Activated T-cell treated with anti-CD3 and anti-CD28 coated beads for 48 hours (primary cell): Measurements from ENCODE around the gene PRSS33.

Experiments used
- DNase-seq: peaks from one replicate; pipeline ENCODE4 v3.0.0-alpha.2; 2020; ENCODE audit warnings: low read depth

PRSS33 gene, protein sequence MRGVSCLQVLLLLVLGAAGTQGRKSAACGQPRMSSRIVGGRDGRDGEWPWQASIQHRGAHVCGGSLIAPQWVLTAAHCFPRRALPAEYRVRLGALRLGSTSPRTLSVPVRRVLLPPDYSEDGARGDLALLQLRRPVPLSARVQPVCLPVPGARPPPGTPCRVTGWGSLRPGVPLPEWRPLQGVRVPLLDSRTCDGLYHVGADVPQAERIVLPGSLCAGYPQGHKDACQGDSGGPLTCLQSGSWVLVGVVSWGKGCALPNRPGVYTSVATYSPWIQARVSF

DNA sequence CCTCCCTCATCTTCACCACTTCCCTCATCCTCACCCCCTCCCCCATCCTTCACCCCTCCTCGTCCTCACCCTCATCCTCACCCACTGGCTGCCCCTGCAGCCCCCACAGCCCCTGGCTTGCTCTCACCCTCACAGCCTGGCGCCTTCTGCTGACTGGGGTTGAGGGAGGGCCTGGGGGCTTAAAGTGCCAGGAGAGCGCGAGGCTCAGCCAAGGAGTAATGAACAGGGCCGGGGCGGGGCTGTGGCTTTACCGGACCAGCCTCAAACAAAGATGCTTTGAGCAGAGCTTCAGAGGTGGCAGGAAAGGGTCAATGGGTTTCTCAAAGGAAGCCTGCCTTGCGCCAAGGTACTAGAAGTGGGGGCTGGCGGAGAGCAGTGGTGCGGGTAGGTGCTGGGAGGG, at the start of gene PRSS33:
TSS of gene PRSS33 (minus strand) at position 155 of the 400 bp plus-strand sequence. CDS start 1,013 bp downstream, outside the sequence.
- DNase-seq = no peak

DNA sequence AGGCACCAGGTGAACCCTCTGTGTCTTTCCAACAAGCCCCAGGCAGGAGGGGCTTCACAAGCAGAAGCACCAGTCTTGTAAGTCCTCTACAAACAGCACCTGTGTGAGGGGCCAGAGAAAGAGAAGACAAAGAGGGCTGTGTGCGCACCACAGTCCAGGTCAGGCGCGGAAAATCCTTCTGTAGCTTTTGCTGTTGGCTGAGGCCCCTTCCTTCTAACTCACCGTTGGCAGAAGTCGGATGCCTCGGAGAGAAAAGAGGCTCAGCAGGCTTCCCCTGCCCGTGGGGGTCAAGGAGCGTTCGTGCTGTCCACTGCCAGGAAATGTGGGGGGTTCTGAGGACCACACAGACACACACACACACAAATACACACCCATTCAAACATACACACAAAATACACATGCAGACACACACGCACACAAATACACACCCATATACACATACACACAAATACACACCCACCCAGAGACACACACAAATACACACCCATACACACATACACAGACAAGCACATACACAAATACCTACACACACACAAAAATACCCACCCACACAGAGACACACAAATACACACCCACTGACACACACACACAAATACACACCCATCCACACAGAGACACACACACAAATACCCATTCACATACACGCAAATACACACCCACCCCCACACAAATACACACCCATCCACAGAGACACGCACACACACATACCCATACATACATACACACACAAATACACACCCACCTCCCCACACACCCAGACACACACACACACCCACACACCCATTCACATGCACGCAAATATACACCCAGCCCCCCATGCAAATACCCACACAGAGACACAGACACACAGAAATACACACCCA, 49.5 kb upstream of the PRSS33 start:
- no peak for DNase-seq

DNA sequence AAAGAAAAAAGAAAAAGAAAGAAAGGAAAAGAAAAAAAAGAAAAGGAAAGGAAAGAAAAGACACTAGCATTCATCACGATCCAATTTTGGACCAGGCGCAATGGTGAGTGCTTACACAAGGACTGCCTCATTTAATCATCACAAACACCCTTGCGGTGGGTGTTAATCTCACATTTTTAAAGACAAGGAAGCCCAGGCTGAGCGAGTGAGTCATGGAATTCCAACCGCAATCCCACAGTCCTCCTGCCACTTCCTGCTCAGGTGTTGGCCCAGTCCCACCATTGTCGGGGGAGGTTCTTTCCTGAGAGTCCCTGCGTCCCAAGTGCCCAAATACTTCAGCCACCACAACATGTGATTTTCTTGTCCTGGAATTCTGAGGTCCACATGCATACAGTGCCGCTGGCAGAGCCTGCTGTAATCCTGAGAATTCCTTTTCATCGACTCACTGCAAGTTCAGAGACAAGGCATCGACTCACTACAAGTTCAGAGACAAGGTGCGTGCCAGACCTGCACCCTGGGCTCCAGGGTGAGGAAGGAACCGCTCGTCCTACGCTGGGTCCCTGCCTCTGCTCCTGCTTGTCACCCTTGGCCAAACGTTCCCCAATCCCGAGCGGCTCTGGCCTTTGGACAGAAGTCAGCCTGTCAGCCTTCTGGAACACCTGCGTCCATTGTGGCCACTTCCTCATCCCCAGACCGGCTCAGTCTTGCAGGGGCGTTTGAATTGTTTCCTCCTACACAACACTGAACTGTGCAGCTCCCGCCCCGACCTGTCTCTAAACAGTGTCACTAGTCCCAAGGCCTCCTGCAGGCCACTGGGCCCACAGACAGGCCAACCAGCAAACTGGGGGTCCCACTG, 48.5 kb upstream of the PRSS33 start:
- DNase-seq = no peak

DNA sequence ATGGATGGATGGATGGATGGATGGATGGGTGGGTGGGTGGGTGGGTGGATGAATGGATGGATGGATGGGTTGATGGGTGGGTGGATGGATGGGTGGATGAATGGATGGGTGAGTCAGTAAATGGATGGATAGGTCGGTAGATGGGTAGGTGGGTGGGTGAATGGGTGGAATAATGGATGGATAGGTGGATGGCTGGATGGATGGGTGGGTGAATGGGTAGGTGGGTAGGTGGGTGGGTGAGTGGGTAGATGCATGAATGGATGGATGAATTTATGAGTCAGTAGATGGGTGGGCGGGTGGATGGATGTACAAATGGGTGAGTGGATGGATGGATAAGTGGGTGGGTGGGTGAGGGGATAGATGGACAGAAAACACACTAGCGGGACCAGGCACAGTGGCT, 47.6 kb upstream of the PRSS33 start:
- DNase-seq = no peak

DNA sequence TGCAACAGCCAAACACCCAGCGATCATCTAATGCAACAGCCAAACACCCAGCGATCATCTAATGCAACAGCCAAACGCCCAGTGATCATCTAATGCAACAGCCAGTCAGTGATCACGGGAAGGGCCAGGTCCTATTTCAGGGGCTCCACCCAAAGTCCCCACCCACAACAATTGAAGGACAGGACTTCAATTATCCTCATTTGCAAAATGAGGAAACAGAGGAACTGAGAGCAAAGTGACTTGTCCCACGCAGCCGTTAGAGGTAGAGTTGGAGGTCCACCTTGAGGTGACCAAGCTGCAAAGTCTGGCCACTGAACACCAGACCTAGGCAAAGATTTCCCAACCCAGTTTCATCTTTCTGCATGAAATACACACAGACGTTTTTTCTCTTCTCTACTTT, 46.4 kb upstream of the PRSS33 start:
- DNase-seq = no peak

DNA sequence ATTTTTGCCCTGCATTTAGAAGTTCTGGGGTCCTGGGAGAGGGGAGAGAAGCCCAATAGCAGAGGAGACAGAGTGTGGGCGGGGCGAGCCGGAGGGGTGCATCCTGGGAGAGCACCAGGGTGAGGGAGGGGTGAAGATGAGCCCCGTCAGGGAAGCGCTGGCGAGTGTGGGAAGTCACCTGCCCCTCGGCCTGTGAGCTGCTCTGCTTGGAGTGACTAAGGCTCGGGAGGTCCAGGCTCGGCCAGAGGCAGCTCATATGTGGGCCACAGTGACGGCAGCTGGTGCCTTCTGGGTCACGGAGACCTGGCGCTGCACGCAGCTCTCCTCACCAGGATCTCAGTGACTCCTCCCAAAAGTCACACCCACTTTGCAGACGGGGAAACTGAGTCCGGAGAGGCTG, 43.8 kb upstream of the PRSS33 start:
- no peak for DNase-seq

DNA sequence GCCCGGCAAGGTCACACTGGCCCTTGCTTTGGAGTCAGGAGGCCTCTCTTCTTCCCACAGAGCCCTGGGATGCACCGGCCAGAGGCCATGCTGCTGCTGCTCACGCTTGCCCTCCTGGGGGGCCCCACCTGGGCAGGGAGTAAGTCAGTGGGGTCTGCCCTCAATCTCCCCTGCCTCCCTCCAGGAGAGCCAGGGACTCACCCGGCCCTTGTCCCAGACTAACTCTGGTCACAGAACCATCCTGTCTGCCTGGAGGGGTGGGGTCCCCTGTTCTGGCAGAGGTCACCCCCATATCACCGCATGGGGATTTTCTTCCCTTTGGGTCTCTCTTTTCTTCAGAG, 43.0 kb upstream of the PRSS33 start:
- DNase-seq = no peak

DNA sequence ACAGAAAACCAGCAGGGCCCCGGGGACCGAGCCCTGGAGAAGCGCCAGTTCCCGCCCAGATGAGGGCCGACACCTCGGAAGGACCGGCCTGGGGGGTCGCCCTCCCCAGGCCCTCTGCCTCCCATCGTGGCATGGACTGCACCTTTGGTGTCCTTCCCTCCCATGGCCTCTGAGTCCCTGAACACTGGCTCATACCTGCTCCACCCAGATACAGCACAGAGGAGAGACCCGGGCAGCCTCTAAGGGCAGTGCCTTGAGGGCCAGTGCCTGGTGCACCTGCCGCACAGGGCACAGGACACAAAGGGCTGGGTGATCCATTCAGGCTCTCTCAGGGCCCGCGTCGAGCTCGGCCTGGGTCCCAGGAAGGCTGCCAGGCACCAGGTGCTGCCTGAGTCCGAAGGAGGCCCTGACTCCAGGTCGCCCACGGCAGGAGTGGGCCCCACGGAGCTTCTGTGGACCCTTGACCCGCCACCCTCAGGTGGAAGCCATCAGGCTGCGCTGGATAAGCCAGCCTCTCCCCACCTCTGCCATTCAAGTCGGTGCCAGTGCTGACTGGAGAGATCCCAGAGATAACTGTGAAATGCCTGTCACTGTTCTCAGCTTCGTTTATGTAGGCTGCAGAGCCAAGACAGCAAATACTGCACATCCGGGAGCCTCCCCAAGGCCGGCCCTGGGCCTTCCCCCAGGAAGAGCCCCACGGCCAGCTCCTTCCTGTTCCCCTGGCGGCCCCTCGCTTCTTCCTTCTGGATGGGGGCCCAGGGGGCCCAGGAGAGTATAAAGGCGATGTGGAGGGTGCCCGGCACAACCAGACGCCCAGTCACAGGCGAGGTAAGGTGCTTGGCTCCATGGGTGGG, 42.4 kb upstream of the PRSS33 start, which contains the start of gene ZG16B:
TSS of gene ZG16B (plus strand) at position 803 of the 854 bp plus-strand sequence. CDS start 139 bp downstream, outside the sequence.
- no peak for DNase-seq

DNA sequence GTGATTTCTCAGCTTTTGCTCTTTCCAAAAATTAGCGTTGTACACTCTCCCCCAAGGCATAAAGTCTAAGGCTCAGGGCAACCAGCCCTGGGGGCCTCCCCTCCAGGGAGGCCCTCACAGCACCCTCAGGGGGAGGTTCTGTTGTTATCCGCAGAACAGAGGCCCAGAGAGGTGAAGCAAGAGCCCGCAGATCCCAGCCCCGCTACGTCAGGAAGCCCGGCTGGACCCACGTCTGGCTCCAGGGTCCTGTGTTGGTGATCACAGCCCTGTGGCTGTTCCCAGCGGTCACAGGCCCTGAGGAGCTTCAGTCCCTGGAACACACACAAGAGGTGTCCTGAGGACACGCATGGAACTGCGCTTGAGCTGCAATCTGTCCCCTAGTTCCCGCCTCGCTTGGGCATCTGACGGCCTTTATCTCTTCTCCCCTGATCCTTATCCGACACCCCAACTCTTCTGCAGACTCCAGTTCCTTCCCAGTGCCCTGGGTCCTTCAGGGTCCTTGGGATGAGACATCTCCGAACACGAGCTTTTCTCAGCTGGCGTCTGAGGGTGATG, 41.6 kb upstream of the PRSS33 start:
- no peak for DNase-seq

DNA sequence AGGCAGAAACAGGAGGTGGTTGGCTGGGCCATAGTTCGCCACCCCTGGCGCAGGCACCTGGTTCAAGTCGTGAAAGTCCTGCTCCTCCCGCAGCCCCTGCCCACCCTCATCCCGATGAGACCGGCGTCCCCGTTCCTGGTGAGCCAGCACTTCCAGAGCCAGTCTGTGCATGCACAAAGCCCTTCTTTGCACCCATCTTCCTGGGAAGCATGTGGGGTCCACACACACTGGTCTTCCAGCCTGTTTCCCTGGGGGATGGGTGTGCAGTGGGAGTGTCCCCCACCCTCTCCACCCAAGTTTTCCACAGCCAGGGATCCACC, 41.1 kb upstream of the PRSS33 start:
- DNase-seq = no peak

DNA sequence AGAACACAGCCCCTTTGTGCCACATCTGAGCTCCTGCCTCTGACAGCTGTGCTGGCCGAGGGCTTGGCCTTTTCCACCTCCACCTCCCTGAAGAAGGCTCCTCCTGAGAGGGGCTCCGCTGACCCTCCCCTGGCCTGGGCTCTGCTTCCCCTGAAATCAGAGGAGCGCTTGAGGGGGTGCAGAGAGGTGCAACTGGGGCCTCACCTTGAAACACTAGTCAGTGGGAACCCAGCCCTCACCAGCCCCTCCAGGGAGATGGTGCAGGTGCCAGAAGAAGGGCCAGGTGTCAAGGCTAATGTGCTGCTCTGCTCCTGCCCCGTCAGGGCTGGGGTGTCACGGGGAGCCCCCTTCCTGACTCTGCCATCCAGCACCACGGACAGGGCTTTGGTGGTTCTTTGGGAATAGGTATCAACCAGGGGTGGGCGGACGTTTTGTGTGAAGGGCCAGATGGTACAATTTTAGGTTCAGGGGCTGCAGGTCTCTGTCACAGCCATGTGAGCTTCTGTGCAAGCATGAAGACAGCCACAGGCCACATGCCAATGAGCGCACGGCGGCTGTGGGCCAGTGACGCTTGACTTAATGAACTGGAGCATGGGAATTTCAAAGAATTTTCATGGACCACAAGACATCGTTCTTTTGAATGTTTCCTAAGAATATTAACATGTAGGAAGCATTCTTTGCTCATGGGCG, 40.6 kb upstream of the PRSS33 start:
- no peak for DNase-seq

DNA sequence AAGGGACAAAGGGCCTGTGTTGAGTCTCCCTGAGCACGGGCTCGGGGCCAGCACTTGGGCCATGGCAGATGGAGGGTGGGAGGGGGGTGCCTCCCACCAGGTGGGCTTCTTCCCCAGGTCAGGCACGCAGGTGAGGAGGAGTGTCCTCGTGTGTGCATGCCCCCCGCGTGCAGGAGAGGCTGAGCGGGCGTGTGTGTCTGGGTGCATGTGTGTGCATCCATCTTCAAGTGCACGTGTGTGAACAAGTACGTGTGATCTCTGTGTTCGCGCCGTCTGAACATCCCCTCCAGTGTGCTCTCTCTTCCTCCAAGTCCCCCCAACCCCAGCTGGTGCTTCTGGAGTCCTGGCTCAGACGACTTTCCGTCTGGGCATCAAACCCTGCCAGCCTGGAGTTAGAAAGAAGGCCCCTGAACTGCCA, 40.0 kb upstream of the PRSS33 start:
- DNase-seq = no peak

DNA sequence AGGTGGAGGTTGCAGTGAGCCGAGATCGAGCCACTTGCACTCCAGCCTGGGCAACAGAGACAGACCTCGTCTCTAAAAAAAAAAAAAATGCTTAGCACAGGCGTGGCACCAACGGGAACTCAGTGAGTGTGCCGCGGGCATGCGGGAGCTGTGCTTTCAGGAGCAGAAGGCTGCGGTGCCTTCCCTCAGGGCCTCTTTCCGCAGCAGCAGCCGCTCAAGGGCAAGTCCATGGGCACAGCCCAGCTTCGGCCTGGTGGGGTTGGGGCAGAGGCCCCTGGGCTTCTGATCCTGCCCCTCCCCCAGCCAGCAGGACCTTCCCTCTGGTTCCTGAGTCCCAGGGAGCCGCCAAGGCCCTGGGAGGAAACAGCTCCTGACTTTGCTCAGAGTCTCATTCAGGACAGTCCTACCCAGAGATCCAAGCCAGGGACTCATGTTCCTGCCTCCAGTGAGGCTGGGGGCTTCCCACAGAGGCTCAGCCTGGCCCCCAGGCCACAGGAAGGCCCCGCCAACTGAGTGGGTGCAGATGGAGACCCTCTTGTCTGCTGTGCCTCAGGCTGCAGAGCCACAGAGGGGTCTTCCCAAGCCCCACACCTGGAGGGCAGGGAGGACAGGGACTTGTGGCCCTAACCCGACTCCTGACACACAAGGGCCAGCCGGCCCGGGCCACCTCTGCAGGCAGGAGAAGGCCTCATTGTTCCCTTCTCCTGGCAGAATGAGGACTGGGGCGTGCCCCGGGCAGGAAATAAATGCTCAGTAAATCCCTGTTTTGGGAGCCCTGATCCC, 39.4 kb upstream of the PRSS33 start:
- no peak for DNase-seq

DNA sequence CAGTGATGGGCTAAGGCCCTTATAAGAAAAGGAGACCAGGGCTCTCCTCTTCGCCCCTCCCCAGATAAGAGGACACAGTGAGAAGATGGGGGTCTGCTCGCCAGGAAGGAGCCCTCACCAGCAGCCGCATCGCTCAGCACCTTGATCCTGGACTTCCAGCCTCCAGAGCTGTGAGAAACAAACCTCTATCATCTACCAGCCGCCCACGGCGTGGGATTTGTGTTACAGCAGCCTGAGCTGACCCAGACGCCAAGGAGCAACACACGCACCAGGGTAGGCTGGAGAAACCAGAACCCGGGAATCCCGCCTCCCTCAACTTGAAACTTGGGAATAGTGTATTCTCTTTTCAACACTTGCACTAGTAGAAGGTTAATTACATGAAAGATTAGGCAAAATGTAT, 38.5 kb upstream of the PRSS33 start:
- no peak for DNase-seq

DNA sequence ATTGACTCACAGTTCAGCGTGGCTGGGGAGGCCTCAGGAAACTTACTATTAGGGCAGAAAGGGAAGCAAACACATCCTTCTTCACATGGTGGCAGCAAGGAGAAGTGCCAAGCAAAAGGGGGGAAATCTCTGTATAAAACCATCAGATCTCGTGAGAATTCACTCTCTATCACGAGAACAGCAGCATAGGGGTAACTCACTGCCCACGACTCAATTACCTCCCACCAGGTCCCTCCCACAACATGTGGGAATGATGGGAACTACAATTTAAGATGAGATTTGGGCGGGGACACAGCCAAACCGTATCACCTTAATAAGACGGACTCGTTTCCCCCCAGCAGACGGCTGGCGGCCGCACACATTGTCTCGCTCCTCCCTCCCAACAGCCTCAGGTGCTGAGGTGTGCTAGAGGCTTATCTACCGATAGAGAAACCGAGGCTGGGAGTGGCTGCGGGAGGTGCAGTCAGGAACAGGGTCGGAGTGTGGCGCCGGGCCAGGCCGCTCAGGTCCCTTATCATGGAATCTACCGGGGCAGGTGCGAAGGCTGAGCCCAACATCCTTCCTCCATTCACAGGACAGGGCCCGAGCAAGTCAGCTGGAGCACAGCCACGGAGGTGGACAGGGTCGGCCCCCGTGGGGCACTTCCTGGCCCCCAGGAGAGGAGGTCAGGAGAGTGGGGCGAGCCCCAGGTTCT, 37.8 kb upstream of the PRSS33 start:
- DNase-seq = no peak

DNA sequence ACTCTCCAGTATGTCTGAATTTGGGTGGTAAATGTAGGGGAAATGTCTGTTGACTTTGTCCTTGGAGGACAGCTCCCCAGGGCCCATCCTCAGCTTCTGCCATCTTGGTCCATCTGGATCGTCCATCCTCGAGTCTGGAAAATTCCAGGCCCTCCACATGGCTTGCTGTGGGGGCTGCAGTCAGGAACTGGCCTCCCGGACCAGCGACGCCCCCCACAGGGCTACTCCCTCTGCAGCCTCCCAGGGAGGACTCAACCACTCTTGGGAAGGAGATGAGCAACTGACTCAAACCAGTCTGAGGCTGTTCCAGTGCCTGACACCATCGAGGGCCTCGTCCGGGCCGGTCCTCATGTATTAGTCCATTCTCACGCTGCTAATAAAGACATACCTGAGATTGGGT, 37.3 kb upstream of the PRSS33 start:
- DNase-seq = no peak

DNA sequence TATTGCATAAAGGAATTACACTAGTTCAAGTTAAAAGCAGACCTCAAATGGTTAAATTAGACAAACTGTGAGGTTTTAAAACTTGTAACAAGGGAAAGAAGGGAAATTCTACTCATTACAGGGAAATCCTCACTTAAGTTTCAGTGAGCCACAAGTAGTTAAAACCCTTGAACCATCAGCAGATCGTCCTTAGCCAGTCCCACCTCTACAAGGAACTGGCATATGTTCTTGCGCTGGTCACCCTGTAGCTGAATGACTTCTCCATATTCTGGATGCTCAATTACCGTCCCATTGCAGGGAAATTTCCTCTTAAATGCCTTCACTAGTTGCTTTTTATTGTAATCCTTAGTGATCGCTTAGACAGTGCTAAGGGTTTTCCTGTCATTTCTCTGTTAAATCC, 35.1 kb upstream of the PRSS33 start:
- DNase-seq = no peak

DNA sequence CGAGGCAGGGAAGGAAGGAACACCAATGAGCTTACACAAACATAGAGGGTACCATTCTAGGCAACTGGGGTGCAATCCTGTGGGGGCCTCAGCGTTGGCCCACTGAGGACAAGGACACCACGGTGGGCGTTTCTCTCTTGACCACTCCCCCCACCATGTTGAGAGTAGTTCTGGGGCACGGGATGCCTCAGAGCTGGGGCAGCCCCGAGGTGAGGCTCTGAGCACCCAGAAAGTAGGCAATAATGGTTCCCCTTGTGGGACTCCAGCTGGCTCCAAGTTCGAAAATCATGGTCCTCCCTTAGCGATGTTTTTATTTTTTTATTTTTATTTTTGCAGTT, 34.8 kb upstream of the PRSS33 start:
- DNase-seq = no peak

DNA sequence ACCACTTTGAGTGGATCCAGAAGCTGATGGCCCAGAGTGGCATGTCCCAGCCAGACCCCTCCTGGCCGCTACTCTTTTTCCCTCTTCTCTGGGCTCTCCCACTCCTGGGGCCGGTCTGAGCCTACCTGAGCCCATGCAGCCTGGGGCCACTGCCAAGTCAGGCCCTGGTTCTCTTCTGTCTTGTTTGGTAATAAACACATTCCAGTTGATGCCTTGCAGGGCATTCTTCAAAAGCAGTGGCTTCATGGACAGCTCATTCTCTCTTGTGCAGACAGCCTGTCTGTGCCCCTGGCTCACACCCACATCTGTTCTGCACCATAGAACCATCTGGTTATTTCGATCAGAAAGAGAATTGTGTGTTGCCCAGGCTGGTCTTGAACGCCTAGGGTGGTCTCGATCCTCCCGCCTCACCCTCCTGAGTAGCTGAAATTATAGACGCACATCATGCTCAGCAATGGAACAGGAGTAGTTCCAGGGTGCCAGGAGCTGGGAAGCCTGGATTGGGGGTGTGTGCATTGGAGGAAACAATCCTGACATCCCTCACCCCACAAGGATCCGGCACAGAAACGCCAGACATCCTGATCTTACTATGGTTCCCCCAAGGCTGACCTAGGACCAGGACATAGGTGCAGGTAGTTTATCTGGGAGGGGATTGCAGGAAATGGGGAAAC, 34.3 kb upstream of the PRSS33 start:
- no peak for DNase-seq
